Measurements from ENCODE around the gene SEMA5A. TPM values are rescaled to one million over a fixed set of nuclear protein-coding genes. Genes with fewer than 3 reads are reported as not detected.

SEMA5A gene
- total RNA-seq, 4 donors from 2014 or later, result 13.4 to 22.3 (median 18.5) TPM

DNA sequence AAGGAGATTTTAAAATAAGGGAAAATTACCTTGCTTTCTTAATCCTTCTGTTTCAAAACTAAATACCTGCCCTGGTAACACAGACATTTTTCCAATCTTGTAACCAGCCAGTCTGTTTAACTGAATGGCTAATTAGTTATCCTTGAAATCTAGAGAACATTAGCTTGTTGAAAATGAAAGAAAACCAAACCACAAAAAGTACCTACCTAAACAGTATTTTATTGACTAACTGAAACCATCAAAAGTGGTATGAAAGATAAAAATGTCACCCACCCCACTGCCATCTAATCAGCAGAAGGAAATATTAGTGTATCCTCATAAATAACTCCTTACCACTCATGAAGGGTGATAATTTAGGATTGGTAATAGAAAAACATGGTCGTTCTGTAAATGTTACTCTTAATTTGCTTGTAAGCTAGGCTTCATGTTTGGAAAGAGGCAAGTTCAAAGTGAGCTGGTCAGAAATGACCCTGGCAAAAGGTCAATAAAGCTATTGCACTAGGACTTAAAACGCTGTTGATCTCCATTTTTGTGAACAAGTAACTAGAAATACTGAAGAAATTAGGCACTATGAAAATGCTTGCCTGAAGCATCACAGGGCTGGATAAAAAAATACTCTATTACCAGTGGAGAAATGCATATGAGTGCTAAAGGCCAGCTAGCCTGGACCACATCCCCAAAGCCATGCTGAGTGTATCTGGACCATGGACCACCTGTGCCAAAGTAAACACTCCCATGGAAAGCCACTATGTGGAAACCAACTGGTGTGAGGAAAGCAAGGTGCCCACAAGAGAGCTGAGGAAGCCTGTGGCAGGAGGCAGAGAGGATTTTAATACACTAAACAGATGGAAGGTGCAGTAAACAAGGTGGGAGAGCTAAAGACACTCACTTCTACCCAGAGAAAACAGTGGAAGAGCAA is 8.4 kb downstream of the SEMA5A start:
- no peak for DNase-seq (ENCODE audit: low spot score in 2 of 2)
- no peak for TF ChIP-seq CTCF (IDR thresholded peaks at IDR 0.05)
- no peak for TF ChIP-seq POLR2A (IDR thresholded peaks at IDR 0.05)
- no peak overlapping the region for H3K4me3 ChIP-seq (ENCODE audit: low read depth, poor library complexity, severe bottlenecking)
- WGBS, 2 donors, result 81 to 82% methylated on average over 2 of the region's 2 CpGs
- intact Hi-C loops (cut with DNase I; ENCODE audit: low total_unique reads), result no loop called here

GRCh38 chr5:9536717-9537116 is 9.2 kb downstream of the SEMA5A start:
- 72 to 80% methylated on average over 2 of the region's 2 CpGs for WGBS, 2 donors
- intact Hi-C loops (cut with DNase I; ENCODE audit: low total_unique reads), result no loop called here
- no peak for TF ChIP-seq POLR2A (IDR thresholded peaks at IDR 0.05)
- TF ChIP-seq CTCF (IDR thresholded peaks at IDR 0.05), result no peak
- DNase-seq (ENCODE audit: low spot score in 2 of 2), result no peak
- H3K4me3 ChIP-seq (ENCODE audit: low read depth, poor library complexity, severe bottlenecking), result no peak overlapping the region

DNA sequence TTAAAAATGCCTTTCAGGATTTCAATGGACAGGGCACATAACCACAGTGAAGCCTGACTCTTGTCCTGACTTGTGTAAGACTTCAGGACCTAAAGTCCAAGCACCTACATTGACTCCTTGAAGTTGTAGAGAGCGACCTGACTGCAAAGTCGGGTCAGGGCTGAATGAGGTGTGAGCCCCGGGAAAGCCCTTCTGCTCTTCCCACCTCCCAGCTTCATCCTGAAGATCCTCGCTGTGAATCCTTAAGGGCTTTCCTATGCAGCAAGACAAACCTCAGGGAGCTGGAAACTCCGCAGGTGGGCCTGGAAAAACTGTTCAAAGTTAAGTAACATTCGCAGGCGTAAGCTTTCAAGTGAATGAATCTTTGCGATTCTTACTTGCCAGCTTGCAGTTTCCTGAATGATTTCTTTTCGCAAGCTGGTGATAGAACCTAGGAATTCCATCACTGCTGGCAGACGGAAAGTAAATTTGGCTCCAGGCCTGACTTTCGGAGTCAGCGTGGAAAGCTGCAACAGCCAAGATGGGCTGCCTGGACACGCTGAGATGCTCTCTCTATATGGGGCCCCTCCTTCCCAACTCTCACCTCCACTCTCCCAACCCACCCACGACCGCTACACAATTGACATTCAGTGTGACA is 10.9 kb downstream of the SEMA5A start:
- no peak overlapping the region for H3K4me3 ChIP-seq (ENCODE audit: low read depth, poor library complexity, severe bottlenecking)
- intact Hi-C loops (cut with DNase I; ENCODE audit: low total_unique reads), result no loop called here
- no peak for DNase-seq (ENCODE audit: low spot score in 2 of 2)
- WGBS, 2 donors, result 51 to 55% methylated on average over 15 of the region's 15 CpGs
- TF ChIP-seq CTCF (IDR thresholded peaks at IDR 0.05) (no peak), POLR2A (IDR thresholded peaks at IDR 0.05) (no peak)

GRCh38 chr5:9533562-9534364 is 12.1 kb downstream of the SEMA5A start:
- intact Hi-C loops (cut with DNase I; ENCODE audit: low total_unique reads), result no loop called here
- TF ChIP-seq CTCF (IDR thresholded peaks at IDR 0.05), result no peak
- WGBS, 2 donors, result 80 to 81% methylated on average over 7 of the region's 7 CpGs
- no peak for DNase-seq (ENCODE audit: low spot score in 2 of 2)
- no peak overlapping the region for H3K4me3 ChIP-seq (ENCODE audit: low read depth, poor library complexity, severe bottlenecking)

DNA sequence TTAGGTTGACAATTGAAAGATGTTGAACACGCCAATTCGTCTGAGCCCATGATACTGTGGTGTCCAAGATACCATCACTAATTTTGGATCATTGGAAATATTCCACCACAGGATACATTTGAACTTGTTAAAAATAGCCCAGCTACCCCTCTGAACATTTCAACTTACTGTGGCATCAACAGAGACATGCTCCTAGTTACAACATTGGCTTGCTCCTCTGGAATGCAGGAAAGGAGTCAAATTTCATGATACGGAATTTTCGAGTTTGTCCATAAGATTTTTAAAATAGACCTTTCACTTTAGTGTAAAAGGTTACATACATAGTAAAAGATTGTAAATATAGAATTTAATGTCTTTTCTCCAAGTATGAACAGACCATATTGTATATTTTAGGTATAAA is 12.8 kb downstream of the SEMA5A start:
- intact Hi-C loops (cut with DNase I; ENCODE audit: low total_unique reads), result no loop called here
- DNase-seq (ENCODE audit: low spot score in 2 of 2), result no peak
- H3K4me3 ChIP-seq (ENCODE audit: low read depth, poor library complexity, severe bottlenecking), result no peak overlapping the region
- TF ChIP-seq POLR2A (IDR thresholded peaks at IDR 0.05), result no peak
- TF ChIP-seq CTCF (IDR thresholded peaks at IDR 0.05), result no peak
- WGBS, 2 donors, result 70 to 75% methylated on average over 4 of the region's 4 CpGs

All from lower leg skin (tissue), 4 donors.